ENCODE data around the gene GADD45A.
A peak's percentile ranks its signal among the peaks of the same experiment; 100 is the strongest.

GADD45A gene

GRCh38 chr1:67672260-67672803, 12.7 kb upstream of the GADD45A start:
- DNase-seq, result no peak

DNA sequence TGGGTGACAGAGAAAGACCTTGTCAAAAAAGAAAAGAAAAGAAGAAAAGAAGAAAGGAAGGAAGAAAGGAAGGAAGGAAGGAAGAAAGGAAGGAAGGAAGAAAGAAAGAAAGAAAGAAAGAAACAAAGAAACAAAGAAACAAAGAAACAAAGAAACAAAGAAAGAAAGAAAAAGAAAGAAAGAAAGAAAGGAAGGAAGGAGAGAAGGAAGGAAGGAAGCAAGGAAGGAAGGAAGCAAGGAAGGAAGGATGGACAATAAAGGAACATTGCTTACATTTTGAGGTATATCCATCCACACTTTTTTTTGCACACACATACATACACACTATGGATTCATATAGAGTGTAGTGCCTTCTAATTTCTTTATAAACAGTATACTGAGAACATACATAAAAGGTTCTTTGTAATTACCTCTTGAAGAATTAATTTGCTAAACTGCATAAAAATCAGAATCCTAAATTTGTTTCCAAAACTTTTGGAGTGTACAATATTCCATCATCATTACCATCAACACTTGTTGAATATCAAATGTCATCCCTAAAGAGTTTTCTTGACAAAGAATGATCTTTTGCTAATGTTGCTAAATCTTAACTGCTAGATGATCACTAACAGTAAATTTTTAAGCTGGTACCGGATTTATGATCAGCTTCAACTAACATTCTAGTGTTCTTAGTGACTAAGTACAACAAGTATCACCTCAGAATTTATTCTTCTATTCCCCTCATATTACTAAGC, 11.4 kb upstream of the GADD45A start:
- DNase-seq, result no peak

DNA sequence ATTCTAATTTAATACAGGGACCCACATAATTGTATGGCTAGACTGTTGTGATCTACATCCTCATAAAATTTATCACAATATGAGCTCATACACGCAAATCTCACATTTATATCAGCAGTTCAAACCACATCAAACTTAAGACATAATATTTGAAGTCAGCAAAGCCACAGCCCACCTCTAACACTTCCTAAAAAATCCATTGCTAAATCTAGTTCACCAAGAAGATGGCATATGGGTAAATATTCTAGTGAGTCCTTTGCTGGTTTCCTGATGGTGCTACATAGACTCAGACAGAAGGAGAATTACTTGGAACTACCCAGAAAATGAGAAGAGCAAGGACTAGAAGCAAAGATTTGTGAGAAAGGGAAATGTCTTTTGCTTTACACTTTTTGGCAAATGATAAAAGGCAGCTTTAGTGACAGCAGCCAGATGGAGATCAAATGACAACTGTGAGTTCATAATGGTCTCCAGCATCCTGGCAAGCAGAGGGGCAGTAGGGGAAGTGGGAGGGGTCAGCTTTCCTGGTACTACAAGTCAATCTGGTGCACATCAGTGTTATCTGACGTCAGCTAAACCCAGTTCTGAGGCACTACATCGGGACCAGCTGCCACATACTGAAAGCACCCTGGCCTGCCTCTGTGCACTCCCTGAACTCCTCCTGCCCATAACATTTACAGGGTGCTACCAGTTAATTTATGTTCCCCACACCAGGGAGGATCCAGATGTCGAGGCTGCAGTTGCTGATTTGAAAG, 10.6 kb upstream of the GADD45A start:
- peak; percentile 89 to 95 for DNase-seq

DNA sequence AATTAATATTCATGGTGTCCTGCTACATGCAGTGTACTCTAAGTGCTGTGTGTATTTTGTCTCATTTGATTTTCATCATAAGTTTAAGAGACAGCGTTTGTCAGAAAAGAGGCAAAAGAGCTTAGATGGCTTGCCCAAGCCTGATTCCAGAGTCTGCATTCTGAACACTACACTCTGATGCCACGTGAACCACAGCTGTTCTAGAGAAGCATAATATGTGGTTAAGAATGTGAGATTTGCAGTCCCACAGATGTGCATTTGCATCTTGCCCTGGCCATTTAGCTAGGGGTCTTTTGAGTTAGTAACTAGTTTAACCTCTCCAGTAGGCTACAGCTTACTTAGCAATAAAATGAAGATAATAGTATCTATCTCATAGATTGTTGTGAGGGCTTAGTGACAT, 9.2 kb upstream of the GADD45A start:
- no peak for DNase-seq

DNA sequence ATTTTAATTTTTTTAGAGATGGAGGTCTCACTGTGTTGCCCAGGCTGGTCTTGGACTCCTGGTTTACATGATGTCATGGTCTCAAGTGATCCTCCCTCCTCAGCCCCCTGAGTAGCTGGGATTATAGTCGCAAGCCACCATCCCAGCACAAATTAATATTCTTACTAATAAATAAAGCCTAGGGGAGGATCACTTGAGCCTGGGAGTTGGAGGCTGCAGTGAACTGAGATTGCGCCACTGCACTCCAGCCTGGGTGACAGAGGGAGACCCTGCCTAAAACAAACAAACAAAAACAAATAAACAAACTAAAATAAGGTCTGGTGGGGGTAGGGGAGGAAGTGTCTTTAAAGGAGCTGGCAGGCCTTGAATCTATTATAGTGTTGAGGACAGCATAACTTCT, 8.7 kb upstream of the GADD45A start:
- DNase-seq, result no peak

- no peak for DNase-seq
Measured at GRCh38 chr1:67676946-67677345, 8.1 kb upstream of the GADD45A start.

GRCh38 chr1:67677408-67677807, 7.6 kb upstream of the GADD45A start:
- DNase-seq, result no peak

- DNase-seq, result no peak
Measured at GRCh38 chr1:67677930-67678329, 7.1 kb upstream of the GADD45A start.

GRCh38 chr1:67679691-67680090, 5.3 kb upstream of the GADD45A start:
- DNase-seq, result no peak

- no peak for DNase-seq
Measured at GRCh38 chr1:67680486-67680885, 4.5 kb upstream of the GADD45A start.

GRCh38 chr1:67682659-67683197, 2.3 kb upstream of the GADD45A start:
- no peak for DNase-seq

GRCh38 chr1:67683316-67683715, 1.7 kb upstream of the GADD45A start:
- no peak for DNase-seq

DNA sequence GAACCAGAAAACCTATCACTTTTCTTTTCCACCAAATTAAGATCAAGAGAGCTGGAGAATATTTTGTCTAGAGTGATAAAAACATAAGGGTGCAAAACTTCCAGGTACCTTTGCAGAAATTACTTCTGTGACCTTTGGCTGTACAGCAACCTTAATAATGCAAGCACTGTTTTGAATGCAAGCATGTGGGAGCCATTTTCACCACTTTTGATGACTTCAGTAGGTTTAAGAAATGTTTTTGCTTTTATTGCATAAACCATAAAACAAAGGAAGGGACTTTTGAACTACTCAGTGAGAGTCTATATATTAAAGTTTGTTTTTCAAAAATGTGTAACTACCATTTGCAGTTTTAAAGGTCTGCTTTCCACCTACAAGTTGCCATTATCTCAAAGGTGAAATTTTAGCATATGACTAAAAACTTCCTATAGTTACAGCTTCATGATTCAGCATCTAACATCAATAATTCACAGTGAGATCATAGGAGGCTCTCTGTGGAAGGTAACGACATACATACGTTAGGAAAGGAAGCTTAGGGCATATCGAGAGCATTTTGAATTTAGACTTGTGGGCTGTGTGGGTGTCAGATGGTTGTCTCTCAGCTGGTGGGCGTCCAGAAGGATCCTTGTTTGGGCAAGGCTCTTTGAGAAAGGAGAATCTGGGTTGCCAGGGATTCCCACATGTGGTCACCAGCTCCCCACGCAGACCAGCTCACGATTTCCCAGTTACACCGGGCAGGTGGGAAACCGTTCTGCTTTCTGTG, 1.1 kb upstream of the GADD45A start:
- DNase-seq, result no peak

- DNase-seq, result no peak
Measured at GRCh38 chr1:67684526-67685066, 405 bp upstream of the GADD45A start.

GRCh38 chr1:67685558-67686266, 711 bp downstream of the GADD45A start:
- DNase-seq, result no peak

- DNase-seq, result peak; percentile 56 to 61
Measured at GRCh38 chr1:67686267-67687197, 1.5 kb downstream of the GADD45A start.

- no peak for DNase-seq
Measured at GRCh38 chr1:67687198-67687545, 2.2 kb downstream of the GADD45A start.

DNA sequence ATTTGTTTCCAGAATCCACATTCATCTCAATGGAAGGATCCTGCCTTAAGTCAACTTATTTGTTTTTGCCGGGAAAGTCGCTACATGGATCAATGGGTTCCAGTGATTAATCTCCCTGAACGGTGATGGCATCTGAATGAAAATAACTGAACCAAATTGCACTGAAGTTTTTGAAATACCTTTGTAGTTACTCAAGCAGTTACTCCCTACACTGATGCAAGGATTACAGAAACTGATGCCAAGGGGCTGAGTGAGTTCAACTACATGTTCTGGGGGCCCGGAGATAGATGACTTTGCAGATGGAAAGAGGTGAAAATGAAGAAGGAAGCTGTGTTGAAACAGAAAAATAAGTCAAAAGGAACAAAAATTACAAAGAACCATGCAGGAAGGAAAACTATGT, 2.6 kb downstream of the GADD45A start:
- no peak for DNase-seq

- DNase-seq, result no peak
Measured at GRCh38 chr1:67688526-67689219, 3.7 kb downstream of the GADD45A start.

GRCh38 chr1:67689267-67690017, 4.4 kb downstream of the GADD45A start:
- no peak for DNase-seq

Data from SHP77 (cell line).